Measurements from ENCODE around the gene SULT1A2.
"Not testable (repeated sequence)": the region's sequence is repeated elsewhere in the genome, so short reads cannot be mapped to it uniquely, and the experiment has no call there.

The SULT1A2 gene

DNA sequence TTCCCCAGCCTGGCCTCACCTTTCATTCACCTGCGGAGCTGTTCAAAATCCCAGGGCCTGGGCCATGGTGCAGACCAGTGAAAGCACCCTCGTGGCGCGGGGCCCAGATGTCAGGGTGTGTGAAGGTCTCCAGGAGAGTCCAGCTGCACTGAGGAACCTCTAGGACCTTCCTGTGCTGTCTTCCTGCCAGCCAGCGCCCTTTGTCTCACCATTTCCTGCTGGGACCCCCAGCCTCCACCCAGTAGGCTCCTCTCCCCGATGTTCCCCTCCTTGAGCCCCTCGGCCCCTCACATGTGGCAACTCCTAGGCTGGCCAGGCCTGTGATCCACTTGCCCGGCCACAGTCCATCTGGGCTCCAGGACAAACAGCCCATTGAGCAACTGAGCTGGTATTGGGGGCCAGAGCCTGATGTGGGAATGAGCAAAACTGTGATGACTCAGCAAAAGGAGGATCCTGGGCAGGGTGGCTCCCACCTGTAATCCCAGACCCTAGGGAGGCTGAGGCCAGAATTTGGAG lies 677 bp downstream of the SULT1A2 start:
- intact Hi-C loops (cut with DNase I): no loop called here

DNA sequence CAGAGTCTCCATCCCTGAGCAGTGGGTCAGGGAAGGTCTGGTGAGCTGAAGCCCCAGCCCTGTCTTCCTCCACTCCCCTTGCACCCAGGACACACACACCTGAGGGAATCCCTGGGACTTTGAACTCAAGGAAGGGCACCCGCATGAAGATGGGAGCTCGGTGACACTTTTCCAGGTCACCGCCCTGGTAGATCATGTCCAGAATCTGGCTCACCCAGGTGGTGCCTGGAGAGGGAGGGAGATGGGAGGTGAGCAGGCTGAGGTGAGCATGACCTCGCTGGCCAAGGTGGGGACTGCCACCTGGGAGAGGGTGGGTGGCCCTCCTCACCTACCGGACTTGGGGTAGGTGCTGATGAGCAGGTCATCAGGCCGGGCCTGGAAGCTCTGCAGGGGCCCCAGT lies 1.4 kb downstream of the SULT1A2 start:
- intact Hi-C loops (cut with DNase I); DNase-seq: not testable (repeated sequence)

More for the DNA sequence above, 677 bp downstream of the SULT1A2 start:
- no peak for DNase-seq

DNA sequence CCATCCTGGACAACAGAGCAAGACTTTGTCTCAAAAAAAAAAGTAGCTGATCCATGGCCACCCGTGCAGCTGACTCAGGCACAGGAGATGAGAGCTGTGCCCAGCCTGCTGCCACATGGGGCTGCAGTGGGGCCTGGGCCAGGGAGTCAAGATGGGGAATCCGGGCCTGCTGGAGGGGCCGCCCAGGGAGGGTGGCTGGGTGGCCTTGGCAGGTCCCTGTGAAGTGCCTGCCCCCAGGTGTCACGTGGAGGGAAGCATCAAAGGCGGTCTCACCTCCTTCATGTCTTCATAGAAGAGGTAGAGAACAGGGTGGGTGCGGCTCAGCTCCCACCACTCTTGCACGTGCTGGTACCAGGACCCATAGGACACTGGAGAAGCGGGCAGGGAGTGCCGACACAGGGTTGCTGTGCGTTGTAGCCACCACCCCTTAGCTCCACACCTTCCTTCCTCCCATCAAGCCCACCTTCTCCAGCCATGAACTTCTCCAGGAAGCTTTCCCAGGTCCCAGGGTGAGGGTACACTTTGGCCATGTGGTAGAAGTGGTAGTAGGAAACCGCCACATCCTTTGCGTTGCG lies 3.8 kb downstream of the SULT1A2 start:
- no peak for DNase-seq
- intact Hi-C loops (cut with DNase I): no loop called here

DNA sequence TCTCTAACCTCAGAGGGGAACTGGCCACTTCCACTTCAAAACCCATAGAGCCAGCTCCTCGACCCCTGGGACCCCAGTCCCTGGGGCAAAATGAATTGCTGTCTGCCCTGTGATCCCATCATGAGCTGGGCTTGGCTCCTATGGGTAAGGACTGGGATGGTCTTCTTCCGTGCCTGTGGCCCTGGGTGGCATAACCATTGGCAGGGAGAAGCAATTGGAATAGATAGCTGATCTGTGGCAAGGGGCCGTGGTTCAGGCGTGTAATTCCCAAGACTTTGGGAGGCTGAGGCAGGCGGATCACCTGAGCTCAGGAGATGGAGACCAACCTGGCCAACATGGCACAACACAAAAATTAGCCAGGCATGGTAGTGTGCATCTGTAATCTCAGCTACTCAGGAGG lies 4.3 kb downstream of the SULT1A2 start:
- DNase-seq: no peak
- intact Hi-C loops (cut with DNase I): no loop called here

DNA sequence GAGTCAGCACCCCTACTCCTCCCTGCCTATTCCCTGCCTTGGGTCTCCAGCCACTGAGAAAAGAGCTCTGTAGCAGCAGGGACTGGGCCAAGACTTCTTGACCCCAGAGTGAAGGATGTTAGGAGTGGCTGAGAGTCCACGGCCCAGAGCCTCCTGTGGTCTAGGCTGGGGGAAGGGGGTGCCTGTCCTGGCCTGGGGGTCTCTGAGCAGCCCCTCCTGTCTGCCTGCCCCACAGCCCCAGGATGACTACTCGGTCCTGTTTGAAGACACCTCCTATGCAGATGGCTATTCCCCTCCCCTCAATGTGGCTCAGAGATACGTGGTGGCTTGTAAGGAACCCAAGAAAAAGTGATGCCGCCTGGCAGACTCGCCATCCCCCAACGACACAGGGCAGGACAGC lies 5.5 kb downstream of the SULT1A2 start:
- DNase-seq: no peak
- intact Hi-C loops (cut with DNase I): no loop called here

DNA sequence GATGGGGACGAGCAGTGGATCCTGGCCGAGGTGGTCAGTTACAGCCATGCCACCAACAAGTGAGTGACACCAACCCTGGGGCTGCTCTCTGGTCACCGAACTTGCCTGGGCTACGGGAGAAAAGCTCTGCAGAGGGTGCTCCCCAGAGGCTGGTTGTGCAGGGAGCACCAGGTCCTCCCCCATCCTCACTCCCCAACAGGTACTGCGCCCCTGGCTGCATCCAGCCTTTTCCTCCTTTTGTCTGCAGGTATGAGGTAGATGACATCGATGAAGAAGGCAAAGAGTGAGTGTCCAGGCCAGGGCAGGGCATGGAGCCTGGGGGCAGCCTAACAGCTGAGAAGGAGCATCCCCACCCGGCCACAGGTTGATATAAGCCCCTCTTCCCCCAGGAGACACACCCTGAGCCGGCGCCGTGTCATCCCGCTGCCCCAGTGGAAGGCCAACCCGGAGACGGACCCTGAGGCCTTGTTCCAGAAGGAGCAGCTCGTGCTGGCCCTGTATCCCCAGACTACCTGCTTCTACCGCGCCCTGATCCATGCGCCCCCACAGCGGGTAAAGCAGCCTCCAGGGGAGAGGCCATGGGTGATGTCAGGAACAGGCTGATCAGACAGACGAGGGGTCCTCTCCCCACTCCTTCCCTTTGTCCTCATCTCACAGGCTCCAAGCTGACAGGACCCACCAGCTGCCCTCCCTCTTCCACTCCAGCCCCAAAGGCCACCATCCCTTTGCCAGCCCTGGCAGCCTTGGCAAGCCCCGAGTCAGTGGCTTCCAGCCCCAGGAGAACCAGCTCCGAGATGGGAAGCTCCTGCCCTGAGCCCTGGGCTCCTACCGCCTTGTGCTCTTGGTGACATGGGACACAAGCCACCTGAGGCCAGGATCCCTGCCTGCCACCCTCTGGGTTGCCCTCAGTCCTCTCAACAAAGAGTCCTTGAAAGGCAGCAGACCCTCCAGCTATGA lies 6.2 kb downstream of the SULT1A2 start:
- intact Hi-C loops (cut with DNase I): no loop called here

DNA sequence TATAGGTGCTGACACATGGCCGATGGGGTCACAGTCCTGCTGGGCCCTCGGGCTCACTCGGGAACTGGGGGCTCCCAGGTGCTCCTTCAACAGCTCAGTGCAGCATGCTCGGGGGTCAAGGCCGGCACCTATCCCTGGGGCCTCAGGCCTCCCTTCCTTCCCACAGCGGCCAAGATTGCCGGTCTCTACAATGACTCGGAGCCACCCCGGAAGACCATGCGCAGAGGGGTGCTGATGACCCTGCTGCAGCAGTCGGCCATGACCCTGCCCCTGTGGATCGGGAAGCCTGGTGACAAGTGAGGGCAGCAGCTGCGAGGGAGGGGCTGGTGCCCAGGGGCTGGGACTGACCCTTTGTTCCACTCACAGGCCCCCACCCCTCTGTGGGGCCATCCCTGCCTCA lies 6.9 kb downstream of the SULT1A2 start:
- intact Hi-C loops (cut with DNase I): no loop called here
- DNase-seq: no peak

More for the DNA sequence above, 6.2 kb downstream of the SULT1A2 start:
- DNase-seq: no peak

DNA sequence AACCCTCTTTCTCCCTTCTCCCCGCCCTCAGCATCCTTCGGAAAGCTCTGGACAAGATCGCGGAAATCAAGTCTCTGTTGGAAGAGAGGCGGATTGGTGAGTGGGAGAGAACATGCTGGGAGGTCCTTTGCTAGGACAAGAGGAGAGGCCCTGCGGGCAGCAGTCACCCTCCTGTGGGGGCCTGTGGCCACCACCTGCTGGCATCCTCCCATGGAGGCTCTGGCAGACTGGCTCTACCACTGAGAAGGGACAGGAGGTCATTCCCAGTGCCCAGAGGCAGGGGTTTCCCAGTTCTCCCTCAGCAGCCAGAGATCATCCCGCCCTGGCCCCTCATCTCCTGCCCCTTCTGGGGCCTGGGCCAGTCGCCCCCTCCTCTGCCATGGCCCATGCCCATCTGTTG lies 7.8 kb downstream of the SULT1A2 start:
- DNase-seq: no peak
- intact Hi-C loops (cut with DNase I): no loop called here

DNA sequence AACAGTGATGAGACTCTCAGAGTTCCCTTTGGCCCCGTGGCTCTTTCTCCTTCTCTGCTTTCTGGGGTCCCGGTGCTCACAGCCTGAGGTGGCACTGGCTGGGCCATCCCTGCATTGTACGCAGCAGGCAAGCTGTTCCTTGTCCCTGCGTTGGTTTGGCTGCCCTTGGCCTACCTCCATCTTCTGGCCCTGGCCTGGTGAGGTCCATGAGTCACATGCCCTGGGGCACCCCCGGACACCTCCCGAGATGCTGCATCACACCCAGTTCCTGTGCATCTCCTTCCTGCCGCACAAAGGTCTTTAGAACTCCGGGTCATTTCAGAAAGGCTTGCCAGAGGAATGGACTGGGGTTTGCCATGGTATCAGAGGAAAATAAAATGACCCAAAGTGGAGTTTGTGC lies 9.5 kb downstream of the SULT1A2 start:
- no peak for DNase-seq
- intact Hi-C loops (cut with DNase I): no loop called here

DNA sequence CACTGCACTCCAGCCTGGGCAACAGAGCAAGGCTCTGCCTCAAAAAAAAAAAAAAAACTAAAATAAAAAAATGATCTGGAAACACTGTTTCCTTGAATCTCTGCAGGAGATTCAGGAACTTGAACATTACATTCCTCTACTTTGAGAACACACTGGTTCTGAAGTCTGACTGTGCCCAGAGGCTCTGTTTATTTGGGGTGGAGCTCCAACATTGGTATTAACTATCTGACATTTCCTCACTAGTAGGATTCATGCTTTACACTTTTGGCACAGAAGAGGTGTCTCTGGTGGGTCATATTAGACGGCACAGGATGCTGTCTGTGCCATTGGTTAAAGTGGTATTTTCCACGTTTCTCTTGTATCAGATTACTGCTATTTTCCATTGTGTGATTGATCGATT lies 10.4 kb downstream of the SULT1A2 start:
- DNase-seq: no peak
- intact Hi-C loops (cut with DNase I): no loop called here

DNA sequence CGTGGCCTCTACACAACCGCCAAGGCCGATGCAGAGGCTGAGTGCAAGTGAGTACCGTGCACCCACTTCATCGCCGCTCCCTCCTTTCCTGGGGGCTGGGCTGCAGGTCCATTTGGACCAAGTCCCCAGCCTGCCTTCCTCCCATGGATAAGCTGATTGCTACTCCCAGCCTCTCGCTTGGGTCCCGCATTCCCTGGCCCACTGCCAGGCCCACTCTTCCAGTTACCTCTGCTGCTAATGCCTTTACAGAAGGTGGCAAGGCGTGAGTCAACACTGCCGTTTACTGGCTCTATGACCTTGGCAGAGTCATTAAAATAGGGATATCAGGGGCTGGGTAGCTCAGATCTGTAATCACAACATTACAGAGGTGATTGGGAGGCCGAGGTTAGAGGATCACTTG lies 11.2 kb downstream of the SULT1A2 start:
- DNase-seq: no peak

DNA sequence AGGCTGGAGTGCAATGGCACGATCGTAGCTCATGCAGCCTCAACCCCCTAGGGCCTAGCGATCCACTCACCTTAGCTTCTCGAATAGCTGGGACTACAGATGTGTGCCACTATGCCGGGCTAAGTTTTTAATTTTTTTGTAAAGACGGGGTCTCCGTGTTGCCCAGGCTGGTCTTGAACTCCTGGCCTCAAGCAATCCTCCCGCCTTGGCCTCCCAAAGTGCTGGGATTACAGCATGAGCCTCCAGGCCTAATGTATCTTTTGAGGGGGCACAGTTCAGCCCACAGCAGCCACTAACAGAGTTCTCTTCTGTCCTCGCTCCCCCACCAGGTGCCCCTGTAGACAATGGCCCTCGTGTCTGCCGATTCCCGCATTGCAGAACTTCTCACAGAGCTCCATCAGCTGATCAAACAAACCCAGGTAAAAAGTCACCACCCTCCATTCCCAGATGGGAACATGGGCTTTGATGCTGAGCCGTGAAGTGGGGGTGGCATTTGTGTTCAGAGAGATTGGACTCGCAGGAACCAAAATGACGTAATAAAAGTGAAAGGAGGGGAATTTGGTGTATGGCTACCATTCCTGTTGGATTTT lies 16.0 kb downstream of the SULT1A2 start:
- intact Hi-C loops (cut with DNase I): no loop called here
- DNase-seq: no peak

More for the DNA sequence above, 11.2 kb downstream of the SULT1A2 start:
- intact Hi-C loops (cut with DNase I): no loop called here

DNA sequence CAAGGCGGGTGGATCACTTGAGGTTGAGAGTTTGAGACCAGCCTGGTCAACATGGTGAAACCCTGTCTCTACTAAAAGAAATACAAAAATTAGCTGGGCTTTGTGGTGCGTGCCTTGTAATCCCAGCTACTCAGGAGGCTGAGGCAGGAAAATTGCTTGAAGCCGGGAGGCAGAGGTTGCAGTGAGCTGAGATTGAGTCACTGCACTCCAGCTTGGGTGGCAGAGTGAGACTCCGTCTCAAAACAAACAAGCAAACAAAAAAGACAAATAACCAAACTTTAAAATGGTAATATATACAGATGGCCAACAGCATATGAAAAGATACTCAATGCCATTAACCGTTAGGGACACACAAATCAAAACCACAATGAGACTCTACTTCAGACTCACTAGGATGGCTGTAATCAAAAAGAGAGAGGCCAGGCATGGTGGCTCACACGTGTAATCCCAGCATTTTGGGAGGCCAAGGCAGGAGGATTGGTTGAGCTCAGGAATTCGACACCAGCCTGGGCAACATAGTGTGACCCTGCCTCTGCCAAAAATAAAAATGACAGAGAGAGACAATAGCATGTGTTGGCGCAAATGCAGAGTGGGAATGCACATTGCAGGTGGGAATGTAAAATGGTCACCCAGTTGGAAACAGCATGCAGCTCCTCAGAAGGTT lies 21.3 kb downstream of the SULT1A2 start:
- intact Hi-C loops (cut with DNase I): no loop called here
- DNase-seq: no peak

DNA sequence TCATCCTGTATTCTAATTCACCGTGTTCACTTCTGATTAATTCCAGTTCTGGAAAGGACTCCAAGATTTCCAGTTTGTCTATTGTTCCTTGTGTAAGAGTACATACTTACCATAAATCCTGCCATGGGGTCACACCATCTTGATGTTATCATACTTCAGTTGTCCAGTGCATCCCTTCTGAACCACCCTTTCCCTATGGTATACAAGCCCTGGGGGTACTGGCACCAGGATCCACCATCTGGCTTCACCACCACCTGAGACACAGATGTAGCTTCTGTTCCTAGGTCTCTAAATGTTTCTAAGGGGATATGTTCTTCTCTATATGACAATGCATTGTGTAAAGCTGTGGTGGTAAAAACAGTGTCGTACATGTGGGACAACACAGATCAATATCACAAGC lies 21.9 kb downstream of the SULT1A2 start:
- no peak for DNase-seq
- intact Hi-C loops (cut with DNase I): no loop called here

DNA sequence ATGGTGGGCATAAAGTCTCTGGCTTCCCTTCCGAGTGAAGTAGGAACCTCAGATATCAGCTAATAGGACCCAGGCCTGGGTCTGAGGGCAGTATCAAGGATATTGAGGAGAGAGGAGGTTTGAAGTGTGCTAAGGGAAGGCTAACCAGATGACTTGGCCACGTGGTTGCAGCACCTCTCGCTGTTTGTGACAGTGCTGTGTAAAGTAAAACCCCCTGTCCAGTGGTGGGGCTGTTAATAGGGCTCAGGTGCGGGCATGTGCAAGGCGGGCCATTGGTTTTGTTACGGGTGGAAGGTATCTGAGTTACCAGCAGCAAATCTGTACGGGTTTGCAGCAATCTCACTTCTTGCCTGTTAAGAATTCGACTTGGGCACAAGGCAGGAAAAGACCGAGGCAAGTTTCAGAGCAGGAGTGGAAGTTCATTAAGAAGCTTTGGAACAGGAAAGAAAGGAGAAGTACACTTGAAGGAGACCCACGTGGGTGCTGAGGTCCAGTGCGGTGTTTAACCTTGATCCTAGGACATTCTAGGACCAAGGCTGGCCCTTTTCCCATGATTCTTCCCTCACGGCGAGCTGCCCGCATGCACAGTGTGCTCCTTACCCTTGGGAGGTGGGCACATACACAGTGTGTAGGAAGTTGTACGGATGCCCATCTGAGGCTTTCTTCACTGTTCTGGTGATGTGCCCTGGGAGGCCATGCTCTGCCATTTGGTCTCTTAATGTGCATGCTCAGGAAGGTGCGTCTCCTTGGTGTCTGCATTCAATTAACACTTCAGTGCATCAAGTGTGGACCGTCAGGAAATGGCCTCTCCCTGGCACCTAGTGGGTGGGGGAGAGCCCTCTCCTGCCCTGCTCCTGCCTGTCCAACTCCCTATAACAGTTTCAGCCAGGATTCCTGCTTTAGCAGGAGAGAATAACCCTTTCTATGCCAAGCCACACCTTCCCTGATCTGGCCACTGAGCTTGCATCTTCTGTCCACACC lies 22.8 kb downstream of the SULT1A2 start:
- DNase-seq: no peak
- intact Hi-C loops (cut with DNase I): no loop called here

DNA sequence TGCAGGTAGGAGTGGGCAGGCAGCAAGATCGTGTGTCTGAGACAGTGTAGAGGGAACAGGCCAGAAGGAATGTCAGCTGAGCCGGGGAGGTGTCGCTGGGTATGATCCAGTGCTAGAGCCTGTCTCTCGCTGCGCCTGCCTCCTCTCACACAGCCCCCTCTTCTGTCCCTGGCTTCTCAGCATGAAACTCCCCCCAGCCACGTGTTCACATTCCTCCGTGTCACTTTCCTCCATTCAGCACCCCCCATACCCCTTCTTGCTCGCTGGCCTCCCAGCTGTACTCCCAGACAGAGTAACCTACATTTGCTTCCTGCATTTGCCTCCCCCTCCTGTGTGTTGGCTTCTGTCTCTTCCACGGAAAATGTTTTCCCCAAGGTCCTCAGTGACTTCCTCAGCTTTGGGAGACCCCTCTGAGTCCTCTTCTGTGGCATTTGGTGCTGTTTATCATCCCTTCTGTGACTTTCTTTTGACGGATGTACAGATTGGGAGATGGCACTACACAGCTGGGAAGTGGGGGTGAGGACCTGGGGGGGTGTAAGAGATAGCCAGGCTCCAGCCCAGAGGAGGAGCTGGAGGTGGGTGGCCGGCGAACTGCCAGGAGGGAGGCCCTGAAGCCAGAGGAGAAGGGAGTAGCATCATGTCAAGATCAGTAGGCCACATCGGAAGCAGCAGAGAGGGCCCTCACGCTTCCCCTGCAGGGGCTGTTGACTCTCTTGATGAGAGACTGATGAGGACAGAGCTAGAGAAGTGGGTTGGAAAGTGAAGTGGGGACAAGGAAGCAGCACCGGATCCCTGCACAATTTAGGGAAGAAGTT lies 23.9 kb downstream of the SULT1A2 start:
- intact Hi-C loops (cut with DNase I): no loop called here
- peak in 4 of 42 donors; percentile 6 to 40 (median 21) for DNase-seq

DNA sequence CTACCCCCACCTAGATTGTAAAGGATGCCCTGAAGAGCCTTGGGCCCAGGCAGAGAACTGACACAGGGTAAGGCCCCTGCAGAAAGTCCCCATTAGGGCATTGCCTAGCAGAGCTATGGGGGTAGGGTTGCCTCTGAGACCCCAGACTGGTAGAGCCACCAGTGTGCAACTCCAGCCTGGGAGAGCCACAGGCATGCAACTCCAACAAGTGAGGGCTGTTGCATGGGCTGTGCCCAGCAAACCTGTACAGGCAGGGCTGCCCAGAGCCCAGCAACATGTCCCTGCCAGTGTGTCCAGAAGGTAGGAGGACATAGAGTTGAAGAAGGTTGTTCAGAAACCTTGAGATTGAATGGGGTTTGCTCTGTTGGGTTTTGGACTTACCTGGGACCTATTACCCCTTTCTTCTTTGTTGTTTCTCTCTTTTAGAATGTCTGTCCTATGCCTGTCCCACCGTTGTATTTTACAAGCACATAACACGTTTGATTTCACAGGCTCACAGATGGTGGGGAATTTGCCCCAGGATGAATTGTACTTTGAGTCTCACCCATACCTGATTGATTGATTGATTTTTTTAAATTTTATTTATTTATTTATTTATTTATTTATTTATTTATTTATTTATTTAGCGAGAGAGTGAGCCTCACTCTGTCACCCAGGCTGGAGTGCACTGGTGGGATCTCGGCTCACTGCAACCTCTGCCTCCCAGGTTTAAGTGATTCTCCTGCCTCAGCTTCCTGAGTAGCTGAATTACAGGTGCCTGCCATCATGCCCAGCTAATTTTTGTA lies 26.7 kb downstream of the SULT1A2 start:
- DNase-seq: no peak
- intact Hi-C loops (cut with DNase I): no loop called here

Data from head of caudate nucleus (tissue), 42 donors.